Stimulated activated CD8-positive, alpha-beta memory T cell treated with anti-CD3 and anti-CD28 coated beads, Interleukin-12 subunit alpha, Interleukin-12 subunit beta, amount 100 ng/mL, for 24 hours (primary cell): ENCODE measurements around the gene TCEAL9.
"Not testable (repeated sequence)": the region's sequence is repeated elsewhere in the genome, so short reads cannot be mapped to it uniquely, and the experiment has no call there.

Experiments
- DNase-seq: peaks from one replicate; pipeline ENCODE4 v3.0.0-alpha.2; 2020; ENCODE audit errors: extremely low read depth

Gene TCEAL9

GRCh38 chrX:103356130-103356798 lies at the start of gene TCEAL9:
Gene TCEAL9, plus strand, starts transcription at chrX:103356506. Its CDS starts 1,179 bp downstream, at chrX:103357685.
- no peak for DNase-seq

DNA sequence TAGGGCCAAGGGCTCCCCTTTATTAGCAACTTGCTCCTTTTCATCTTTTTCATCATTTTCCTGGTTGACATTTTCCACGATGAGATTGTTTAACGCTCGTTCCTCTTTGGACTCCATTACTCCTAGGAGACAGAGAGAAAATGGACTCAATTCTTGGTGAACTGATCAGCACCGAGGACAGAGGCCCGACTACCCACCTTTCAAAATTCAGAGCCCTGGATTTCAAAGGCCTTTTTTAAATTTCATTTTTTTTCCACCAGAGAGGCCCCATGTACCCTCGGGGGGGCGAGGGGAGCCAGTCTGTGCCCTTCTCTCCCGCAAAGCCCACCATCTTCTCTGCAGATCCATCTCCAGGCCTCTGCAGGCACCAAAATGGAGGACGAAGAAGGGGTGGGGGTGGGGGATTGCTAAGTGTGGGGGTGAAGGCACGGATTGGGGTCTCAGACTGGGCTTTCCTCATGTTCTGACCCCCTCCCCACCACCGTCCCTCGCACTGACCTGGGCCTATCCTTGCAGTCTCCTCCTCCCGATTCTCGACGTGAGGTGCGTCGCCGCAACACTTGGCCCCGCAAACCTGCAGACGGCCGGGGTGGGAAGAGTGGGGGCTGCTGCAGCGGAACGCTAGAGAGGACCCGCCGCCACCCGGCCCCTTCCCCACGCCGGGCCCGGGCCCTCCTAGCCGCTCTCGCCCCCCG lies 46.3 kb upstream of the TCEAL9 start:
- DNase-seq: no peak

- peak; percentile 55 for DNase-seq
Observed at GRCh38 chrX:103310555-103311398, 45.5 kb upstream of the TCEAL9 start, which contains the start of gene BEX2. Gene BEX2, minus strand, starts transcription at chrX:103310990. Its CDS starts 1,014 bp downstream, at chrX:103309976.

GRCh38 chrX:103311399-103311780 lies 44.9 kb upstream of the TCEAL9 start:
- no peak for DNase-seq

- DNase-seq: no peak
Observed at GRCh38 chrX:103329991-103330390, 26.3 kb upstream of the TCEAL9 start, which contains the start of gene TCEAL7. Gene TCEAL7, plus strand, starts transcription at chrX:103330239. Its CDS starts 1,165 bp downstream, at chrX:103331404.

DNA sequence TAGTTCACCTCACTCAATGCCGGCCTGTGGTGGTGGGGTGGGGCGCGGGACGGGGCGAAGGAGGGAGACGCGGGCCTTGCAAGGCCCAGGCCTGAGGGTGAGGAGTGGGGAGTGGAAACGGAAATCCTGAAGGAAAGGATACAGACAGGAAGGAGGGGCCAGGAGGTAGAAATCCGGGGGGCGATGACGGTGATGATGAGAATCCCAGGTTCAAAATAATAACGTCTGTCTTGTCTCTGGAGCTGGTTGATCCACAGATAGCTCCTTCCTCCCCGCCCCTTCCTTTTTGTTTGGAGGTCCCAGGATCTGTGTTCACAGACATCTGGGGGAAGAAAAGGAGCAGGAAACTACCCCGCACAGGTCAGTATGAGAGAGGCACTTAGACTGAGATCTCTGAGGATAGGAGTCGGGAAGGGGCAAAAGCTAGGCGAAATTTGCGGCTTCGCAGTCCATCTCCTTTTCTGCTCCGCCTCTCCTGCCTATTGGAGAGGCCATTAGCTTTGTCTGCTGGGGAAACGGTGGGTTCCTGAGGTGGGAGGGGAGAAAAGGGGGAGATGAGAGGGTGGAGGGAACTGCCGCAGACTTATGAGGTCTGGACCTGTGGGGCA lies 25.5 kb upstream of the TCEAL9 start:
- DNase-seq: no peak

DNA sequence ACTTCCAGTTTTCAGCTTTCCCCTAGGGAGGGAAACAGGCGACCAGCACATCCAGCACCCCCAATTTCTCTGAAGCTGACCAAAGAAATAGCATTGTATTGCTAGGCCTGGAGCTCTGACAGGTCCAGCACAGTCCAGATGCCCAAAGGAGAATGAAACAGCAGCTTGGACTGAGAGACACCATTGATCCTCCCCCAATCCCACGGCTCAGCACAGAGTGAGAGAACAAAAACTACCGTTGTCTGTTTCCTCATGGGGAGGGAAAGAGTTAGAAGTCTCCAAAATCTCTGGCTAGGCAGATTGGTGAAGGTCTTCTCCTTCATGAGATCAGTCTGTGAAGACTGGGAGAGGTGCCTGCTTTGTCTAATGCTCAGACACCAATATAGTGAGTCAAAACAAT lies 17.6 kb upstream of the TCEAL9 start:
- no peak for DNase-seq

GRCh38 chrX:103343105-103343504 lies 13.2 kb upstream of the TCEAL9 start:
- no peak for DNase-seq

GRCh38 chrX:103344606-103345005 lies 11.7 kb upstream of the TCEAL9 start:
- DNase-seq: no peak

- no peak for DNase-seq
Observed at GRCh38 chrX:103347682-103348397, 8.5 kb upstream of the TCEAL9 start.

DNA sequence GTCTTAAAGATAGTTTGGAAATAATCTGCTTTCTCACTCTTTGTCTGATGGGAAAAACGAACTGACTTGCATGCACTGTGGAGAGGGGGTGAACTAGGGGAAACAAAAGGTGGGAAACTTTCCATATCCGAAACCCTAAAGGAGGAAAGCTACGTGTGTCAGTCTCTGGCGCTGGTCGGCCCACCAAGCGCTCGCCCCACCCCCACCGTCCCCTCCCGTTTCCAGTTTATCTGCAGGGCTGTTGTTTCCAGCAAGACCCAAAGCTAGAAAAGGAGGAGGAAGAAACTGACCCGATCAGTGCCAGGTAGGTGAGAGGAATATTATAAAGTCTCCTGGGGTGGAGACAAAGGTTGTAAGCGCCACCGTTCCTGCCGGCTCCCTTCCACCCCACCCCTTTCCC lies 552 bp downstream of the TCEAL9 start:
- no peak for DNase-seq

- no peak for DNase-seq
Observed at GRCh38 chrX:103357871-103358270, 1.6 kb downstream of the TCEAL9 start.

DNA sequence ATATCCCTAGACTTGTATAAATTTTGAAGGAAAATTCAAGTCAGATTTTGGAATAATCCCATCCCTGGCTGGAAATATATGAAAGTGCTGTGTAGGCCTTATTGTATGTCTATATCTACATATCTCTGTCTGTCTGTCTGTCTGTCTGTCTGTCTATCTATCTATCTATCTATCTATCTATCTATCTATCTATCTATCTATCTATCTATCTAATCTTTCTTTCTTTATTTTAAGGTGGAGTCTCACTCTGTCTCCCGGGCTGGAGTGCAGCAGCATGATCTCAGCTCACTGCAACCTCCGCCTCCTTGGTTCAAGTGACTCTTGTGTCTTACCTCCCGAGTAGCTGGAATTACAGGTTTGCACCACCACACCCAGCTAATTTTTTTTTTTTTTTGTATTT lies 3.3 kb downstream of the TCEAL9 start:
- not testable (repeated sequence) for DNase-seq

GRCh38 chrX:103360092-103360491 lies 3.8 kb downstream of the TCEAL9 start:
- no peak for DNase-seq

- DNase-seq: no peak
Observed at GRCh38 chrX:103360916-103361315, 4.6 kb downstream of the TCEAL9 start.

- no peak for DNase-seq
Observed at GRCh38 chrX:103361798-103362197, 5.5 kb downstream of the TCEAL9 start.

- DNase-seq: no peak
Observed at GRCh38 chrX:103362474-103362873, 6.2 kb downstream of the TCEAL9 start.

DNA sequence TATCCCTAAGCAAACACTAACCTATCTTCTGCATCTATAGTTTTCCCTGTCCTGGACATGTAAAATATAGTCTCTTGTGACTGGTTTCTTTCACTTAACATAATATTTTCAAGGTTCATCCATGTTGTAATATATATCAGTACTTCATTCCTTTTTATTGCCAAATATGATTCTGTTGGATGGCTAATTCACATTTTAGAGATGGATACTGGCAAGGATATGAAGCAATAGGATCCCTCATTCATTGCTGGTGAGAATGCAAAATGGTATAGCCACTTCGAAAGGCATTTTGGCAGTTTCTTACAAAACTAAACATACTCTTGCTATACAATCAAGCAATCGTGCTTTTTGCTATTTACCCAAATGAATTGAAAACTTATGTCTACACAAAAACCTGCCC lies 6.7 kb downstream of the TCEAL9 start:
- DNase-seq: no peak

DNA sequence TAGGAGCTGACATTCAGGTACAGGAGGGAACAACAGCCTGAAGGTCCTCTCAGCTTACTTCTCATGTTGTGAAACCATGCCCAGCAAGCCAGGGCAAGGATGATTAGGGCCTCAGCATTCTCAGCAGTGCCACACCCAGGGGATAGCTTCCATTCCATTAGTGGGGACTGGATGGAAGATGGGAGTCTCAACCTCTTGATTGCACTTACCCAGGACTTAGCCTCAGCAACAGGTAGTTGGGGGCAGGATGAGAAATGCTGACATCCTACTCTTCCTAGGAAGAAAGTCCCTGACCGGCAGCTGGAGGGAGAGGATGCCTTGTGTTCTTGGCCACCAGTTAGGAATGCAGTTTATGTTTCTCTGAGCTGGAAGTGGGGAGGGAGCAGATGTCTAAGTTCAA lies 11.2 kb downstream of the TCEAL9 start:
- no peak for DNase-seq

GRCh38 chrX:103369479-103369878 lies 13.2 kb downstream of the TCEAL9 start:
- DNase-seq: no peak

GRCh38 chrX:103372886-103373285 lies 16.6 kb downstream of the TCEAL9 start:
- no peak for DNase-seq
